Glutamatergic neuron (in vitro differentiated cells): ENCODE measurements around the gene SF3A2. TPM values are rescaled to one million over a fixed set of nuclear protein-coding genes. Genes with fewer than 3 reads are reported as not detected.

ENCODE experiments used
- DNase-seq: peaks from one replicate; pipeline ENCODE4 v3.0.0; 2022
- H3K27ac Mint-ChIP-seq: one replicate; pipeline ENCODE4 v1.8.0; 2020; ENCODE audit warnings: mild to moderate bottlenecking, mixed read lengths, inconsistent platforms; ENCODE audit not compliant: unreplicated experiment
- H3K27me3 Mint-ChIP-seq: one replicate; pipeline ENCODE4 v1.8.0; 2020; ENCODE audit warnings: mild to moderate bottlenecking, moderate library complexity, mixed read lengths, inconsistent platforms; ENCODE audit not compliant: unreplicated experiment
- H3K36me3 Mint-ChIP-seq: one replicate; pipeline ENCODE4 v1.8.0; 2020; ENCODE audit warnings: mild to moderate bottlenecking, mixed read lengths, inconsistent platforms; ENCODE audit not compliant: unreplicated experiment
- H3K4me1 Mint-ChIP-seq: one replicate; pipeline ENCODE4 v1.8.0; 2020; ENCODE audit warnings: mild to moderate bottlenecking, low read depth, mixed read lengths, inconsistent platforms; ENCODE audit not compliant: unreplicated experiment
- H3K4me3 Mint-ChIP-seq: one replicate; pipeline ENCODE4 v1.8.0; 2020; ENCODE audit warnings: mild to moderate bottlenecking, mixed read lengths, inconsistent platforms; ENCODE audit not compliant: unreplicated experiment
- H3K9me3 Mint-ChIP-seq: one replicate; pipeline ENCODE4 v1.8.0; 2020; ENCODE audit warnings: mild to moderate bottlenecking, moderate library complexity, mixed read lengths, inconsistent platforms; ENCODE audit not compliant: unreplicated experiment
- total RNA-seq: library from RNA; stranded (reverse); fragmentation: NEBNext Ultra II Directional; extraction: Animal tissue kit (Norgen Biotek cat#: 25700); gene quantifications from one replicate; pipeline ENCODE4 v1.2.1, GENCODE V29; 2021; ENCODE audit not compliant: unreplicated experiment
- TF ChIP-seq, protein P1 (sequence below): fragments of 200-600 bp; sonication (generic); IDR thresholded peaks from one replicate; pipeline ENCODE4 v1.5.0; 2021; ENCODE audit not compliant: partially characterized antibody, unreplicated experiment

Gene SF3A2
- total RNA-seq, 1 donor from 2014 or later, result 101 TPM

DNA sequence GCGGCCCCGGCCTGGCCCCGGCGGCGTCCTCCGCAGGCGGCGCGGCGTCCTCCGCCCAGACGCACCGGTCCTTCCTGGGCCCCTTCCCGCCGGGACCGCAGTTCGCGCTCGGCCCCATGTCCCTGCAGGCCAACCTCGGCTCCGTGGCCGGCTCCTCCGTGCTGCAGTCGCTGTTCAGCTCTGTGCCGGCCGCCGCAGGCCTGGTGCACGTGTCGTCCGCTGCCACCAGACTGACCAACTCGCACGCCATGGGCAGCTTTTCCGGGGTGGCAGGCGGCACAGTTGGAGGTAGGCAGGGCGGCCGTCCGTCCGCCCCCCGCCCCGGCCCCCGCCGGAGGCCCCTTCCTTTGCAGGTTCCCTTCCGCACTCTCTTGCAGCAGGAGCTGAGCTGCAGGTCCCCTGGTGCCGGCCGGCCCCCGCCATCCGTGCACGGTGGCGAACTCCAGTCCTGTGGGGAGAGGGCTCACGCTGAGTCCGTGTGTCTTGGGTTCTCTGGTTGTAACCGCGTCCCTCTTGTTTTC lies 9.7 kb upstream of the SF3A2 start:
- TF ChIP-seq, protein P1, sequence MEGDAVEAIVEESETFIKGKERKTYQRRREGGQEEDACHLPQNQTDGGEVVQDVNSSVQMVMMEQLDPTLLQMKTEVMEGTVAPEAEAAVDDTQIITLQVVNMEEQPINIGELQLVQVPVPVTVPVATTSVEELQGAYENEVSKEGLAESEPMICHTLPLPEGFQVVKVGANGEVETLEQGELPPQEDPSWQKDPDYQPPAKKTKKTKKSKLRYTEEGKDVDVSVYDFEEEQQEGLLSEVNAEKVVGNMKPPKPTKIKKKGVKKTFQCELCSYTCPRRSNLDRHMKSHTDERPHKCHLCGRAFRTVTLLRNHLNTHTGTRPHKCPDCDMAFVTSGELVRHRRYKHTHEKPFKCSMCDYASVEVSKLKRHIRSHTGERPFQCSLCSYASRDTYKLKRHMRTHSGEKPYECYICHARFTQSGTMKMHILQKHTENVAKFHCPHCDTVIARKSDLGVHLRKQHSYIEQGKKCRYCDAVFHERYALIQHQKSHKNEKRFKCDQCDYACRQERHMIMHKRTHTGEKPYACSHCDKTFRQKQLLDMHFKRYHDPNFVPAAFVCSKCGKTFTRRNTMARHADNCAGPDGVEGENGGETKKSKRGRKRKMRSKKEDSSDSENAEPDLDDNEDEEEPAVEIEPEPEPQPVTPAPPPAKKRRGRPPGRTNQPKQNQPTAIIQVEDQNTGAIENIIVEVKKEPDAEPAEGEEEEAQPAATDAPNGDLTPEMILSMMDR, result no peak
- H3K4me3 Mint-ChIP-seq, result no peak overlapping the region
- H3K27me3 Mint-ChIP-seq, result peaks cover 5% of the 10 kb centered on the region
- no peaks in the 10 kb centered on the region for H3K36me3 Mint-ChIP-seq
- DNase-seq, result no peak
- no peak overlapping the region for H3K27ac Mint-ChIP-seq
- peaks cover 13% of the 10 kb centered on the region for H3K9me3 Mint-ChIP-seq
- H3K4me1 Mint-ChIP-seq, result peaks cover 3% of the 10 kb centered on the region

DNA sequence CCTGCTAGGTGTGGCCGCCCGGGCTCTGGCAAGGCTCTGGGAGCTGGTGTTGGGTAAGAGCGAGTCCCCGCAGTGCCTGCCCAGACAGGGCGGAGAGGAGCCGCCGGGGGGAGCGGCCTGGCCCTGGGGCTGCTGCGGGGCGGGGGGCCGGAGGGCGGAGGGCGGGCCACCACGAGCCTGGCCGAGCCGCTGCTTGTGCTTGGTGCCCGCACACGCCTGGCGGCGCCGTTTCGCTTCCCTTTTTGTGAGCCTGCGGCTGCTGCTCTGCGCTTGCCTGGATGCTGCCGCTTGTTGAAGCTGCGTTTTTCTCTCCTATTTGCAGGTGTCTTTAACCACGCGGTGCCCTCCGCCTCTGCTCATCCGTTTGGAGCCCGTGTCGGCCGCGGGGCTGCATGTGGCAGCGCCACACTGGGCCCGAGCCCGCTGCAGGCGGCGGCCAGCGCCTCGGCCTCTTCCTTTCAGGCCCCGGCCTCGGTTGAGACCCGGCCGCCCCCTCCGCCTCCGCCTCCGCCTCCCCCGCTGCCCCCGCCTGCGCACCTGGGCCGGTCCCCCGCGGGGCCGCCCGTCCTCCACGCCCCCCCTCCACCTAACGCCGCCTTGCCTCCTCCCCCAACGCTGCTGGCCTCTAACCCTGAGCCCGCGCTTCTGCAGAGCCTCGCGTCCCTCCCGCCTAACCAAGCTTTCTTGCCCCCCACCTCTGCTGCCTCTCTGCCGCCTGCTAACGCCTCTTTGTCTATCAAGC lies 9.0 kb upstream of the SF3A2 start:
- TF ChIP-seq, protein P1, result no peak
- DNase-seq, result no peak
- Mint-ChIP-seq H3K9me3 (peaks cover 17% of the 10 kb centered on the region), H3K27me3 (peaks cover 5% of the 10 kb centered on the region), H3K4me1 (peaks cover 3% of the 10 kb centered on the region), H3K4me3 (no peak overlapping the region), H3K27ac (no peak overlapping the region), H3K36me3 (no peaks in the 10 kb centered on the region)

DNA sequence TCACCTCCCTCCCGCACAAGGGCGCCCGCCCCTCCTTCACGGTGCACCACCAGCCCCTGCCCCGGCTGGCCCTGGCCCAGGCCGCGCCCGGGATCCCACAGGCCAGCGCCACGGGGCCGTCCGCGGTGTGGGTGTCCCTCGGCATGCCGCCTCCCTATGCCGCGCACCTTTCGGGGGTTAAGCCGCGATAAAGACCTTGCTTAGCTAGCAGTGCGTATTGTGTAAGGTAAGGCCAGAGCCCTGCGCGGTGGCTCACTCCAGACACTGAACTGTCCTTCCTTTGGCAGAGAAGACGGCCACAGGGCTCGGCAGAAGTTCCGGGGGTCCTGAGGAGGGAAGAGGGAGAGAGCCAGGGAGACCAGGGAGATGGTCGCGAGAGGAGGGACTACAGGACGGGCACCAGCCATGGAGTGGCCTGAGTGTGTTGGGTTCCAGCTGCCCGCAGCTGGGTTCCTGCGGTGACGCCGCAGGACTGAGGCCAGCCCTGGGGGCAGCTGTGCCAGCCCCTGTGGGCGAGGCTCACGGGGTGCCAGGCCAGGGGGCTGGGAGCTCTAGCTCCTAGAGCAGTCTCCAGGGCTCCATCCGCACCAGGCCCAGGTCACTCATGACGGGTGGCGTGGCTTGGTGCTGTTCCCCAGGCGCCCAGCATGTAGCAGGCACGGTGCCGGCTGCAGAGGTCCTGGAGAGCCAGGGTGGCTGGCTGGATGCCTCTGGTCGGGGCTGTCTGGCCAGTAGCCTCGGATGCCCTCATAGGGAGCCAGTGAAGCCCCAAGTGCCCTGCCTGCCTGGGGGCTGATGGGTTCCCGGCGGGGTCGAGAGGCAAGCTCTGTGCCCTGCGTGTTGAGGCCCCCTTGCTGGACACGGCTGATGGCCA lies 8.2 kb upstream of the SF3A2 start:
- H3K4me1 Mint-ChIP-seq, result peaks cover 3% of the 10 kb centered on the region
- TF ChIP-seq, protein P1, result no peak
- DNase-seq, result no peak
- H3K9me3 Mint-ChIP-seq, result peaks cover 18% of the 10 kb centered on the region
- H3K4me3 Mint-ChIP-seq, result no peak overlapping the region
- H3K27me3 Mint-ChIP-seq, result peaks cover 5% of the 10 kb centered on the region
- H3K36me3 Mint-ChIP-seq, result no peaks in the 10 kb centered on the region
- H3K27ac Mint-ChIP-seq, result no peak overlapping the region

DNA sequence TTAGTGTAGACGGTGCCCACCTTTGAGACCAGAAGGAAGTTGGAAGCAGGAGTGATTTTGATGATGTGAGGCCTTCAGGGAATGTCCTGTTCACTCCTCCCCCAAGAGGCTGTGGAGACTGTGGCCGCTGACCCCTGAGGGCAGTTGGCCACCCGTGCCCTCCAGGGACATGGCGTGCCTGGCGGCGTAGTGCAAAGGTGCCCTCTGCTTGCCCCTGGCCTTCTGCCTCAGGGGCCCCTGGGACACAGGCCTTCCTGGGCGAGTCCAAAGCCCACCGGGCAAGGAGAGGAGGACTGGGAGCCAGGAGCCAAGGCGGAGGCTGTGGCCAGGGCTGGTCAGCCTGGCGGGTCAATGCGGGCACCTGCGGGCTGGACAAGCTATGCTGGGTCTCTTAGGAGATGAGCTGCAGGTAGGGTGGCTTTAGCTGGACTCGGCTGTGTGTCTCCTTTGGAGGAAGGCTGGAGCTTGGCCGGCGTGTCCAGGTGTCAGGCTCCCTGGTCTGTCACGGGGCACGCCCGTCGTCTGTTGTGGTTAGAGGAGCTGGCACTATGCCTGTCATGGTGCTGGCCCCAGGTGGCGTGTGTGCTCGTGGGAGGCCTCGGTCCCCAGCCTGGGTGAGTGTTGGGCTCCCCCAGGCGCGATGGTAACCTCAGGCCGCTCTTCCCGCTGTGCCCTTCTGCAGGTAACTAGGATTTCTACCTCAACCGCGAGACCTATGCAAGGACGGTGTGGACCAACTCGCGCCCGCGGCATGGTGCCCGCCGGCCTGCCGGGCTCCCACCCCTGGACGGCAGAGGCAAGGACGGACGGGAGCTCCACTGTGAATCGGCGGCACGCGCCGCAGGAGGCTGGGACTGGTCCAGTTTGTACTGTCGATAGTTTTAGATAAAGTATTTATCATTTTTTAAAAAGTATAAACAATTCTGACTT lies 7.3 kb upstream of the SF3A2 start:
- no peak for DNase-seq
- Mint-ChIP-seq H3K4me1 (peaks cover 5% of the 10 kb centered on the region), H3K27me3 (peaks cover 6% of the 10 kb centered on the region), H3K36me3 (no peaks in the 10 kb centered on the region), H3K9me3 (peaks cover 16% of the 10 kb centered on the region), H3K4me3 (no peak overlapping the region), H3K27ac (no peak overlapping the region)
- TF ChIP-seq, protein P1, result no peak
